Lung (tissue), 12 donors: ENCODE measurements around the gene C1orf21. TPM values are rescaled to one million over a fixed set of nuclear protein-coding genes. Genes with fewer than 3 reads are reported as not detected.
A peak's percentile ranks its signal among the peaks of the same experiment; 100 is the strongest.

ENCODE experiments used
- ATAC-seq: fragments of 200-7000 bp; cut with Tn5 transposase; one replicate; pipeline ENCODE4 v1.9.1; 2020; ENCODE audit warnings: moderate number of reproducible peaks; ENCODE audit not compliant: insufficient read depth, low FRiP score
- DNase-seq, 3 donors: peaks; one replicate each; pipeline ENCODE4 v3.0.0-alpha.2; 2013 to 2017
- H3K27ac ChIP-seq, 2 donors: one replicate each; pipeline ENCODE4 v1.5.1; 2013; ENCODE audit warnings: mild to moderate bottlenecking in 2 of 2, moderate library complexity in 2 of 2, control low read depth in 1 of 2, inconsistent platforms in 1 of 2, low read depth in 1 of 2, low read length in 1 of 2
- H3K27me3 ChIP-seq, 3 donors: one replicate each; pipeline ENCODE4 v1.5.1; 2013; ENCODE audit warnings: low read length in 2 of 3; ENCODE audit not compliant: control insufficient read depth in 3 of 3, insufficient read depth in 3 of 3
- H3K36me3 ChIP-seq, 4 donors: one replicate each; pipeline ENCODE4 v1.5.1; 2013; ENCODE audit warnings: low read length in 4 of 4, mild to moderate bottlenecking in 1 of 4, moderate library complexity in 1 of 4; ENCODE audit not compliant: control insufficient read depth in 4 of 4, insufficient read depth in 4 of 4
- H3K4me1 ChIP-seq, 5 donors: one replicate each; pipeline ENCODE4 v1.5.1; 2013; ENCODE audit warnings: low read length in 5 of 5, mild to moderate bottlenecking in 2 of 5, moderate library complexity in 1 of 5; ENCODE audit not compliant: control insufficient read depth in 5 of 5, insufficient read depth in 5 of 5
- H3K4me3 ChIP-seq: one replicate; pipeline ENCODE4 v1.5.1; 2013; ENCODE audit warnings: mild to moderate bottlenecking, control low read depth, moderate library complexity
- H3K9ac ChIP-seq, 2 donors: one replicate each; pipeline ENCODE4 v1.5.1; 2013; ENCODE audit warnings: low read length in 2 of 2, control low read depth in 1 of 2; ENCODE audit not compliant: insufficient read depth in 1 of 2
- H3K9me3 ChIP-seq, 4 donors: one replicate each; pipeline ENCODE4 v1.5.1; 2013; ENCODE audit warnings: low read length in 3 of 4, mild to moderate bottlenecking in 1 of 4, moderate library complexity in 1 of 4; ENCODE audit not compliant: control insufficient read depth in 4 of 4, insufficient read depth in 3 of 4
- WGBS, 2 donors: extraction: QIAGEN DNeasy Blood & Tissue Kit; methylation state at CpG; one replicate each; pipeline ENCODE4 v1.1.7; 2013; 5-methylcytosine and 5-hydroxymethylcytosine counted together
- polyA plus RNA-seq, 2 donors: library from polyadenylated mRNA; stranded (reverse); fragments of 200-250 nt; gene quantifications; one replicate each; pipeline ENCODE4 v1.2.1, GENCODE V29; 2013
- total RNA-seq, 2 donors: library from RNA; depleted of rRNA in 1 of 2; stranded (reverse); fragments of >200 nt in 1 of 2; gene quantifications; one replicate each; pipeline ENCODE4 v1.2.1, GENCODE V29; 2014 to 2021
- TF ChIP-seq, protein P1 (sequence below): IDR thresholded peaks from 2 replicates; pipeline ENCODE4 v1.5.1; 2012; ENCODE audit warnings: mild to moderate bottlenecking; ENCODE audit errors: control extremely low read depth, extremely low read depth
- donor health status: control.
- donor health status: control.
- donor health status: Bipolar disorder and iron deficiency.
- donor health status: healthy.
- donor health status: DM: yes; HTN: yes; CAD: no.

The C1orf21 gene
- total and polyA plus RNA-seq, 4 donors, result 16.2 to 59.9 (median 45.5) TPM

DNA sequence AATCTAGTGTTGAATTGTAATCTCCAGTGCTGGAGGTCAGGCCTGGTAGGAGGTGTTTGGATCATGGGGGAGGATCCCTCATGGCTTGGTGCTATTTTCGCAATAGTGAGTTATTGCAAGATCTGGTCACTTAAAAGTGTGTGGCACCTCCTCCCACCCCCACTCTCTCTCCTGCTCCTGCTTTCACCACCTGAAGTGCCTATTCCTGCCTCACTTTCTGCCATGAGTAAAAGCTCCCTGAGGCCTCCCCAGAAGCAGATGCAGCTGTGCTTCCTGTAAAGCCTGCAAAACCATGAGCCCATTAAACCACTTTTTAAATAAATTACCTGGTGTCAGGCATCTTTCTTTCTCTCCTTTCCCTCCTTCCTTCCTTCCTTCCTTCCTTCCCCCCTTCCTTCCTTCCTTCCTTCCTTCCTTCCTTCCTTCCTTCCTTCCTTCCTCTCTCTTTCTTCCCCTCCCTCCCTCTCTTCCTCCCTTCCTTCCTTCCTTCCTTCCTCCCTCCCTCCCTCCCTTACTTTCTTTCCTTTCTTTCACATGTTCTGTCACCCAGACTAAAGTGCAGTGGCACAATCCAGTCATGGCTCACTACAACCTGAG, 172.4 kb downstream of the C1orf21 start:
- peaks cover 0 to 28% (median 9%) of the 10 kb centered on the region in 5 donors for H3K4me1 ChIP-seq
- WGBS, 2 donors, result 95 to 100% methylated on average over 1 of the region's 1 CpG
- ATAC-seq, result no peak
- no peaks in the 10 kb centered on the region for H3K36me3 ChIP-seq
- no peak overlapping the region for H3K27ac ChIP-seq
- no peaks in the 10 kb centered on the region for H3K9me3 ChIP-seq
- no peak for DNase-seq
- H3K4me3 ChIP-seq, result no peak overlapping the region
- no peaks in the 10 kb centered on the region for H3K27me3 ChIP-seq
- TF ChIP-seq, protein P1, sequence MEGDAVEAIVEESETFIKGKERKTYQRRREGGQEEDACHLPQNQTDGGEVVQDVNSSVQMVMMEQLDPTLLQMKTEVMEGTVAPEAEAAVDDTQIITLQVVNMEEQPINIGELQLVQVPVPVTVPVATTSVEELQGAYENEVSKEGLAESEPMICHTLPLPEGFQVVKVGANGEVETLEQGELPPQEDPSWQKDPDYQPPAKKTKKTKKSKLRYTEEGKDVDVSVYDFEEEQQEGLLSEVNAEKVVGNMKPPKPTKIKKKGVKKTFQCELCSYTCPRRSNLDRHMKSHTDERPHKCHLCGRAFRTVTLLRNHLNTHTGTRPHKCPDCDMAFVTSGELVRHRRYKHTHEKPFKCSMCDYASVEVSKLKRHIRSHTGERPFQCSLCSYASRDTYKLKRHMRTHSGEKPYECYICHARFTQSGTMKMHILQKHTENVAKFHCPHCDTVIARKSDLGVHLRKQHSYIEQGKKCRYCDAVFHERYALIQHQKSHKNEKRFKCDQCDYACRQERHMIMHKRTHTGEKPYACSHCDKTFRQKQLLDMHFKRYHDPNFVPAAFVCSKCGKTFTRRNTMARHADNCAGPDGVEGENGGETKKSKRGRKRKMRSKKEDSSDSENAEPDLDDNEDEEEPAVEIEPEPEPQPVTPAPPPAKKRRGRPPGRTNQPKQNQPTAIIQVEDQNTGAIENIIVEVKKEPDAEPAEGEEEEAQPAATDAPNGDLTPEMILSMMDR, result no peak
- no peak overlapping the region for H3K9ac ChIP-seq

GRCh38 chr1:184562806-184563205, 176.0 kb downstream of the C1orf21 start:
- H3K36me3 ChIP-seq, result no peaks in the 10 kb centered on the region

GRCh38 chr1:184563308-184563707, 176.5 kb downstream of the C1orf21 start:
- no peaks in the 10 kb centered on the region for H3K9me3 ChIP-seq
- TF ChIP-seq, protein P1, result peak; percentile 47
- no peak overlapping the region for H3K27ac ChIP-seq
- ATAC-seq (no peak), DNase-seq (peak in 2 of 3 donors; percentile 53 to 74)
- peaks cover 3 to 14% (median 9%) of the 10 kb centered on the region in 5 donors for H3K4me1 ChIP-seq
- H3K27me3 ChIP-seq, result no peaks in the 10 kb centered on the region
- WGBS, 2 donors, result 18 to 19% methylated on average over 1 of the region's 1 CpG
- H3K4me3 ChIP-seq, result no peak overlapping the region
- no peaks in the 10 kb centered on the region for H3K36me3 ChIP-seq
- no peak overlapping the region for H3K9ac ChIP-seq

More at GRCh38 chr1:184562806-184563205, 176.0 kb downstream of the C1orf21 start:
- TF ChIP-seq, protein P1, result no peak
- 47 to 72% methylated on average over 1 of the region's 1 CpG for WGBS, 2 donors
- ATAC-seq, result no peak
- no peak overlapping the region for H3K4me3 ChIP-seq
- DNase-seq, result peak in 2 of 3 donors; percentile 8 to 29
- H3K9me3 ChIP-seq, result no peaks in the 10 kb centered on the region
- H3K4me1 ChIP-seq, result peaks cover 2 to 17% (median 9%) of the 10 kb centered on the region in 5 donors
- H3K9ac ChIP-seq, result no peak overlapping the region
- peak overlapping the region in 1 of 2 donors; percentile 41 for H3K27ac ChIP-seq
- H3K27me3 ChIP-seq, result no peaks in the 10 kb centered on the region
